NCI-H345 (cell line): Measurements from ENCODE around the gene SERTAD4.
A peak's percentile ranks its signal among the peaks of the same experiment; 100 is the strongest.
"Not testable (repeated sequence)": the region's sequence is repeated elsewhere in the genome, so short reads cannot be mapped to it uniquely, and the experiment has no call there.

Source experiments
- DNase-seq: peaks from one replicate; lab custom pipeline; 2025; lab: John Stamatoyannopoulos, UW

Gene SERTAD4

GRCh38 chr1:210232511-210233215 lies at the start of gene SERTAD4:
Gene SERTAD4 (plus strand): TSS chr1:210232796. CDS start chr1:210237961, 5,165 bp downstream.
- DNase-seq, result peak; percentile 82

DNA sequence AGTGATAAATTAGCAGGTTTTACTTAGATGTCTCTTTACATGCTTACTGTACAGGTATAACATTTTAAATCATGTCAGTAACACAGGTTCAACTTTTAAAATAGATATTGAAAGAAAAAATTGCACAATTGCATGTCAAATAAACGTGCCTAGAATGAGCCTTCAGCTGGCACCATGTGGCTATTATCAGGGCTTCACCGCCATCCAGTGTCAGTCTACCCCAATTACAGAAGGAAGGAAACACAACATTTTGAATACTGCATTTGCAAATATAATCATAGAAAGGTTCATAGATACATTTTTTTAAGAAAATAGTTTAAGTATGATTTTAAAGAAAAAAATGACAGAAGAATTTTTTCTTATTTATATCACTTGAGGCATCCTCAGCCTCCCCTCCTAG lies 47.5 kb upstream of the SERTAD4 start:
- DNase-seq, result no peak

- DNase-seq, result not testable (repeated sequence)
Observed at GRCh38 chr1:210187849-210188606, 44.6 kb upstream of the SERTAD4 start.

GRCh38 chr1:210189426-210189825 lies 43.2 kb upstream of the SERTAD4 start:
- no peak for DNase-seq

DNA sequence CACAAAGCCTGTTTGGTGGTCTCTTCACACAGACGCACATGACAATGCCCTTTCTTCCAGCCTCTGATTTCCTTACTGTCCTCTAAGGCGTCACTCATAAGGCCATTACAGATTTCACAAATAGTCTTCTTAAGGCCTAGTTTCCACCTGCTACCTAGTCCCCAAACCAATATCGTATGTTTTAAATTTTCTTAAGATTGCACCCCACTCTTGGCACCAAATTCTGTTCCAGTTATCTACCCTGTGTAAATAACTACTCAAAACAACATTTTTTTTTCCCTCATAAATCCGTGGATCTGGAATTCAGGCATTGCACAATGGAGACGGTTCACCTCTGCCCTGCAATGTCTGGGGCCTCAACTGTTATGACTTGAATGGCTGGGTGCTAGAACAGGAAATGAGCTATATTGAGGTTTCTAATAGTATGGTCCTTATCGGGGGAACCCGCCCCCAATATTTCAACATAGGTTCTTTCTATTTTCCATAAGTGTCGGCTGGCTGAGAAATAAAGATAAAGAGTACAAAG lies 36.9 kb upstream of the SERTAD4 start:
- no peak for DNase-seq

- DNase-seq, result not testable (repeated sequence)
Observed at GRCh38 chr1:210196266-210196665, 36.3 kb upstream of the SERTAD4 start.

GRCh38 chr1:210198840-210199239 lies 33.8 kb upstream of the SERTAD4 start:
- no peak for DNase-seq

- peak; percentile 9 for DNase-seq
Observed at GRCh38 chr1:210200124-210200736, 32.4 kb upstream of the SERTAD4 start.

DNA sequence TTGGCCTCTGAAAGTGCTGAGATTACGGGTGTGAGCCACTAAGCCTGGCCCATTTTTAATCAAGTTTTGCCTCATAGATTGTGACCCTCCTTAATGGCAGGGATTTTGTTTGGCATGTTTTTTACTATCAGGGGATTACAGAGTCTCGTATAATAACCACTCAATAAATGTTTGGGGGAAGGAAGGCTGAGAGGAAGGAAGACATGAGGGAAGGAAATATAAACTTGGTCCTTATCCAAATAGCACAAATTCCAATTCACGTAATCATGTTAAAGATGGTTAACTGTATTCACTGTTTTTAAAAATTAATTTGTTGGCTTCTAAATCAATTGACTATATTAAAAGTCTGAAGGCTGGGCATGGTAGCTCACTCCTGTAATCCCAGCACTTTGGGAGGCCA lies 30.9 kb upstream of the SERTAD4 start:
- DNase-seq, result no peak

DNA sequence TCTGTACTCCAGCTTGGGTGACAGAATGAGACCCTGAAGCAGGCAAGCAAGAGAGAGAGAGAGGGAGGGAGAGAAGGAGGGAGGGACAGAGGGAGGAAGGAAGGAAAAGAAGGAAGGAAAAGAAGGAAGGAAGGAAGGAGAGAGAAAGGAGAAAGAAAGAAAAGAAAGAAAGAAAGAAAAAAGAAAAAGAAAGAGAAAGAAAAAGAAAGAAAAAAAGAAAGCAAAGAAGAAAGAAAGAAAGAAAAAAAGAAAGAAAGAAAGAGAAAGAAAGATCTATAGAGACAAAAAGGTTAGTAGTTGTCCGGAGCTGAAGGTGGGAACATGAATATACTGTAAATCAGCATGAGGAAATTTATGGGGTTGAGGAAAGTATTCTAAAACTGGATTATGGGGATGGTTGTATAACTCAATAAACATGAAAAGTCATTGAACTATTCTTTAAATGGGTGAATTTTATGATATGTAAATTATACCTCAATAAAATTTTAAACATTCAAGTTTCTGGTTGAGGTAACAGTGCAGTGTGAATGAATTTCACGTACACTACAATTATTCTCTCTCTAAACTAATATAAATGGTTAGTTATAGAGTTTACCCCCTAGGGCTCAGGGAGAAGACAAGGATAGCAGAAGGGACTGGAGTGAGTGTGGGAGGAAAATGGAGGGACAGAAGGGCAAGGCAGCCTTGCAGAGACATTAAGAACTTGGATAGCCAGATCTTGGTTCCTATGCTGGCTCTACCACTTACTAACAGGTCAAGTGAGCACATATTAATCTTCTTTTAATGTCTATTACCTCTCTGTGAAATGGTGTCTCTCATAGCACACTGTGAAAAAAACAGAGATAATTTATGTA lies 24.8 kb upstream of the SERTAD4 start:
- DNase-seq, result no peak

DNA sequence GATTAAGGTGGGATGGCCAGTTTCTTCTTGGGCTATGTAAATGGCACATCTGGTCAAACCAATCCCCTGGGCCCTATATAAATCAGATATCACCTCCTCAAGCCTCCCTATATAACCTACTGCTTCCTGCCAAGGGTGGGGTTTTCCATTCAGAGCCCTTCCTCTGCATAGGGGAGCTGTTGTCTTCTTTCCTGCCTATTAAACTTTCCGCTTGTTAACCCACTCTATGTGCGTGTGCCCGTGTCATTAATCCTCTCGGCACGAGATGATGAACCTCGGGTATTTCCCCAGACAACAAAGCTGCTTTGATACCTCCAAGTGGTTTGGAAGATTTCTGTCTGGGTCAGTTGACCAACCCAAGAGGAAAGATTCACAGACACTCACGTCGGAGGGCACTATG lies 19.3 kb upstream of the SERTAD4 start:
- DNase-seq, result no peak

DNA sequence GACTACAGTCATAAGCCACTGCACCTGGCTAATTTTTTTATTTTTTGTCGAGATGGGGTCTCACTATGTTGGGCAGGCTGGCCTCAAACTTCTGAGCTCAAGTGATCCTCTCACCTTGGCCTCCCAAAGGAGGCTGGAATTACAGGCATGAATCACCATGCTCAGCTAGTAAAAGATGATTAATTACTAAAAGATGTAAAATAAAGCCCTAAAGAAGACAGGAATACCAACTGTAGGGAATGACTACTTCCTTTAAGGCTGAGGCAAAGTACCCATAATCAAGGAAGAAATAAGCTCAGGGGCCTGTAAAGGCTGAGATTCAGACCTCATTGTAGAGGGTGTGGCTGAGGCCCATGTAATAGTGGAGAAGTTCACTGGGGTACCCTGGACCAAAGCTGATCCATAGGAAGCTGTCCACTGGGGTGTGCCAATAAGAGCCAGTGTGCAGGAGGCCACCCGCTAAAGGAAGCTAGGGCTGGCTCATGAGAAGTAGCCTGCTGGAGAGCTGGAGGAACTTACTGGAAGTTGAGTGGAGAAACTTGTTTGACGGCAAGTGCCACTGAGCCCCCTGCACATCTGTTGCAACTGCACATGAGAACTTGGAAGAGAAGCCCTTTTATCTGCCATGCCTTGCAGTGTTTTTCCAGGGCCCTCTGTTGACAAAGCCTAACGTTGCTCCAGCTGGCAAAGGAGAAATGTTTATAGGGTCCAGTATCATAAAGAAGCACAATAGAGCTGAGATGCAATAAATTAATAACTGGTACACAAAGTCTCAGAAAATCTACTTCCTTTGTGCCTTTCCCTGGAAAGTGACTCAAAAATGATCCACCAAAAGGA lies 17.8 kb upstream of the SERTAD4 start:
- DNase-seq, result no peak

- DNase-seq, result no peak
Observed at GRCh38 chr1:210217482-210217881, 15.1 kb upstream of the SERTAD4 start.

GRCh38 chr1:210218047-210218446 lies 14.5 kb upstream of the SERTAD4 start:
- no peak for DNase-seq

DNA sequence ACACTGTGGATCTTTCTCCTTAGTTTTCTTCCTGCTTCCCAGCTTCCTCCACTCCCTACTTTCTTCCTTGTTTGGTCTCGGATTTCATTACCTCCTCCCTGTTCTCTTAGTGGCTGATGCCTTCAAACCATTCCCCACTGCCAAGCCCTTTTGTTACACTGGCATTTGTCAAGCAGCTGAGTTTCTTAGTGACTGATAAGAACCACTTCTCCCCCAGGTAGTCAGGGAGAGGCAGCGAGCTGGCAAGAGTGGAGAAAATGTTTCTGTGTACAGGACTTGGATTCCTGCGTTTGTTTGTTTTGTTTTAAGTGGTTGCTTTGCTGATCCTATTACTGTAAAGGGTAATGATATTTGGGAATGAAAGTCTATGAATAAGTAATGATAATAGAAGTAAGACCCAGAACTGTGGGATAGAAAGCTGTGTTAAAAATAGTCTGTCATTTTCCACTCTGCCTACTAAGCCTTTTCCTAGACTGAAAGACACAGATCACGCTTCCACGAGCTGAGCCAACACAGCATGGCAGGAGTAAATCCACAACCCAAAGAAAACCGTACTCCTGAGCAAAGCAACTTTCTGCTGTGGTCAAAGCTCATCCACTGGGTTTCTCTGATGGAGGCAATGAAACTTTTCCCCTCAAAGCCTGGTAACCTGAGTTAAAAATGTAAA lies 10.1 kb upstream of the SERTAD4 start:
- peak; percentile 55 for DNase-seq

- no peak for DNase-seq
Observed at GRCh38 chr1:210223226-210223904, 9.2 kb upstream of the SERTAD4 start.

GRCh38 chr1:210228158-210228557 lies 4.4 kb upstream of the SERTAD4 start:
- DNase-seq, result no peak

- no peak for DNase-seq
Observed at GRCh38 chr1:210230149-210230695, 2.4 kb upstream of the SERTAD4 start.

GRCh38 chr1:210231846-210232510 lies 618 bp upstream of the SERTAD4 start:
- DNase-seq, result peak; percentile 37
